ENCODE data around the gene MYBL2.

Gene MYBL2

GRCh38 chr20:43752561-43753301 is 85.8 kb downstream of the MYBL2 start:
- no peak for ATAC-seq

- no peak for ATAC-seq
These were observed 88.5 kb downstream of the MYBL2 start for GRCh38 chr20:43755390-43755789.

GRCh38 chr20:43755851-43756250 is 88.9 kb downstream of the MYBL2 start:
- no peak for ATAC-seq

GRCh38 chr20:43757888-43758287 is 91.0 kb downstream of the MYBL2 start:
- peak; percentile 25 for ATAC-seq

- peak; percentile 73 to 83 for ATAC-seq
These were observed 94.7 kb downstream of the MYBL2 start for GRCh38 chr20:43761386-43762340.

GRCh38 chr20:43762911-43763310 is 96.0 kb downstream of the MYBL2 start:
- no peak for ATAC-seq

- no peak for ATAC-seq
These were observed 99.0 kb downstream of the MYBL2 start for GRCh38 chr20:43765916-43766315.
